ENCODE data around the gene SOX6. TPM values are rescaled to one million over a fixed set of nuclear protein-coding genes. Genes with fewer than 3 reads are reported as not detected.

SOX6 gene
- total RNA-seq, 1 experiment from 2014 or later, result not detected

DNA sequence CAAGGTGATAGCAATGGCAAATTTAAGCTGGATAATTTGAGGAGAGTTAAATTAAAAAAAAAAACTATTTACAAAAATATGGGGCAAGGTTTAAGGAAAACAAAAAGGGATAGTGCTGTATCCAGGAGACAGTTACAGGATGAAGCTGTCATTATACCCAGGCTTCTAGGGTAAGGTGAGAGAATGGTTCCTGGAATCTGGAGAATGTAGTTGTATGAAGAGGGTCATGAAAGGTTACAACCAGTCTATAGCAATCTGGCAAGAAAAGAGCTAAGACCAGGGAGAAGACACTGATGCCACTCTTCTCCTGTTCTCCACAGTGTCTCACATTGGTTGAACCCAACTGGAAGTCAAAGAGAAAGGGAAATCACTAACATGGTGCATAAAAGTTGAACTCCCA, 144.9 kb downstream of the SOX6 start:
- H3K27me3 ChIP-seq (ENCODE audit: insufficient read depth, low read length), result no peaks in the 10 kb centered on the region
- Mint-ChIP-seq H3K4me1 (peaks cover 2 to 5% of the 10 kb centered on the region in 2 experiments), H3K9me3 (no peaks in the 10 kb centered on the region), H3K36me3 (ENCODE audit: insufficient read depth in 1 of 3, low read depth in 3 of 3) (no peaks in the 10 kb centered on the region), H3K27me3 (ENCODE audit: low read depth) (no peaks in the 10 kb centered on the region; the same call in 1 of the 2 replicates), H3K4me3 (no peak overlapping the region), H3K27ac (no peak overlapping the region)
- no peak for DNase-seq
- no peaks in the 10 kb centered on the region for H3K9me3 ChIP-seq (ENCODE audit: control insufficient read depth, low read depth, low read length)
- H2BK12ac ChIP-seq (ENCODE audit: insufficient read length, low read depth, low read length), result no peak overlapping the region
- H3K79me1 ChIP-seq (ENCODE audit: insufficient read depth, low read depth, low read length, poor library complexity, severe bottlenecking), result no peaks in the 10 kb centered on the region
- H2AFZ ChIP-seq (ENCODE audit: low read length), result no peak overlapping the region
- H2BK5ac ChIP-seq (ENCODE audit: insufficient read length, low read length), result no peak overlapping the region
- H3K4me2 ChIP-seq (ENCODE audit: insufficient read depth, insufficient read length, low read length), result no peak overlapping the region
- no peak overlapping the region for H3K27ac ChIP-seq (ENCODE audit: insufficient read length, low read depth, low read length)
- H3K4me1 ChIP-seq (ENCODE audit: insufficient read depth, low read length), result no peaks in the 10 kb centered on the region; the same call in 1 of the 2 replicates
- H3K9ac ChIP-seq (ENCODE audit: extremely low read depth, insufficient read length, low read length), result no peak overlapping the region
- no peak overlapping the region for H3T11ph ChIP-seq (ENCODE audit: low read length)
- no peaks in the 10 kb centered on the region for H3K79me2 ChIP-seq (ENCODE audit: insufficient read depth, low read length)
- H3K4ac ChIP-seq (ENCODE audit: low read depth, low read length), result no peak overlapping the region
- no peak overlapping the region for H4K8ac ChIP-seq (replicated peaks; ENCODE audit: insufficient read length, low read depth, low read length)
- H2AK5ac ChIP-seq (ENCODE audit: insufficient read length, low read length), result no peak overlapping the region
- no peak overlapping the region for H2BK120ac ChIP-seq (ENCODE audit: low read depth, low read length, poor library complexity, severe bottlenecking)
- TF ChIP-seq, protein P1, sequence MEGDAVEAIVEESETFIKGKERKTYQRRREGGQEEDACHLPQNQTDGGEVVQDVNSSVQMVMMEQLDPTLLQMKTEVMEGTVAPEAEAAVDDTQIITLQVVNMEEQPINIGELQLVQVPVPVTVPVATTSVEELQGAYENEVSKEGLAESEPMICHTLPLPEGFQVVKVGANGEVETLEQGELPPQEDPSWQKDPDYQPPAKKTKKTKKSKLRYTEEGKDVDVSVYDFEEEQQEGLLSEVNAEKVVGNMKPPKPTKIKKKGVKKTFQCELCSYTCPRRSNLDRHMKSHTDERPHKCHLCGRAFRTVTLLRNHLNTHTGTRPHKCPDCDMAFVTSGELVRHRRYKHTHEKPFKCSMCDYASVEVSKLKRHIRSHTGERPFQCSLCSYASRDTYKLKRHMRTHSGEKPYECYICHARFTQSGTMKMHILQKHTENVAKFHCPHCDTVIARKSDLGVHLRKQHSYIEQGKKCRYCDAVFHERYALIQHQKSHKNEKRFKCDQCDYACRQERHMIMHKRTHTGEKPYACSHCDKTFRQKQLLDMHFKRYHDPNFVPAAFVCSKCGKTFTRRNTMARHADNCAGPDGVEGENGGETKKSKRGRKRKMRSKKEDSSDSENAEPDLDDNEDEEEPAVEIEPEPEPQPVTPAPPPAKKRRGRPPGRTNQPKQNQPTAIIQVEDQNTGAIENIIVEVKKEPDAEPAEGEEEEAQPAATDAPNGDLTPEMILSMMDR (conservative IDR thresholded peaks at IDR 0.05), result no peak
- no peak overlapping the region for H4K91ac ChIP-seq (ENCODE audit: insufficient read length, low read depth, low read length)
- no peak overlapping the region for H3K18ac ChIP-seq (ENCODE audit: insufficient read length, low read depth, low read length)
- H4K5ac ChIP-seq (ENCODE audit: insufficient read length, low read depth, low read length), result no peak overlapping the region
- no peak overlapping the region for H3K14ac ChIP-seq (ENCODE audit: insufficient read depth, low read length)
- no peak overlapping the region for H3K23ac ChIP-seq (ENCODE audit: insufficient read length, low read depth, low read length)
- H2BK20ac ChIP-seq (ENCODE audit: low read depth, low read length, poor library complexity, severe bottlenecking), result no peak overlapping the region
- H2BK15ac ChIP-seq (ENCODE audit: low read depth, low read length), result no peak overlapping the region
- no peaks in the 10 kb centered on the region for H4K20me1 ChIP-seq (ENCODE audit: control insufficient read depth, insufficient read depth, insufficient read length)
- no peaks in the 10 kb centered on the region for H3K23me2 ChIP-seq (ENCODE audit: insufficient read length, low read depth, low read length, poor library complexity, severe bottlenecking)
- H3K56ac ChIP-seq (ENCODE audit: insufficient read length, low read depth, low read length), result no peak overlapping the region
